Measurements from ENCODE around the gene SPDYE1.

SPDYE1 gene

GRCh38 chr7:44045226-44046014 is 47.7 kb downstream of the SPDYE1 start:
- DNase-seq: no peak

- no peak for DNase-seq
Observed at GRCh38 chr7:44046321-44047061, 48.8 kb downstream of the SPDYE1 start.

DNA sequence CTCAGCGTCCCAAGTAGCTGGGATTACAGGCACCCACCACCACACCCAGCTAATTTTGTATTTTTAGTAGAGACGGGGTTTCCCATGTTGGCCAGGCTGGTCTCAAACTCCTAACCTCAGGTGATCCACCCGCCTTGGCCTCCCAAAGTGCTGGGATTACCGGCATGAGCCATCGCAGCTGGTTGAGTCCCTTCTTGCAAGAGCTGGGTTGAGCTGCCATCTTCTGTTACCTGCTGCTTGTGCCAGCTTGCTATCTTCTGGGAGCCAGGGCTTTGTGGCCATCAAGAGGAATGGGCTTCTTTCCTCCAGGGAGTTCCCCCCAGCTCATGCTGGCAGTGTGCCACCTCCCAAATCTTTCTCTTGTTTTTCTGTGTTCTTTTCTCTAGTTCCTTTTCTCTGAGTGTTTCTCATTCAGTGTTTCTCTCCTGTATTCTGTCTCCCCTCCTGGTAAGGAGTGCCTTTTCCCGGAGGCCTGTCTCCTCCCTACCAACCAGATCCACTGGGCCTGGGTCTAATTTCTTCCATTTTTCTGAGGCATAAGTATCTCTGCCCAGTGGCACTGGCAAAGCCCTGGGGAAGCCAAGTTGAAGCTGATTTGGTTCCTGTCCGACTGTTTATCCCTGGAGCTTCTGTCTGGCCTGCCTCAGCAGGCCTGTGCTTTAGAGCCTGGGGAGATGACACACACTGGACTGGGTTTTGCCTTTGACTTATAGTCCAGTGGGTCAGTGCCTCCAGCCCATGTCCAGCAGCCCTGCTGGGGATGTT is 50.5 kb downstream of the SPDYE1 start:
- no peak for DNase-seq

DNA sequence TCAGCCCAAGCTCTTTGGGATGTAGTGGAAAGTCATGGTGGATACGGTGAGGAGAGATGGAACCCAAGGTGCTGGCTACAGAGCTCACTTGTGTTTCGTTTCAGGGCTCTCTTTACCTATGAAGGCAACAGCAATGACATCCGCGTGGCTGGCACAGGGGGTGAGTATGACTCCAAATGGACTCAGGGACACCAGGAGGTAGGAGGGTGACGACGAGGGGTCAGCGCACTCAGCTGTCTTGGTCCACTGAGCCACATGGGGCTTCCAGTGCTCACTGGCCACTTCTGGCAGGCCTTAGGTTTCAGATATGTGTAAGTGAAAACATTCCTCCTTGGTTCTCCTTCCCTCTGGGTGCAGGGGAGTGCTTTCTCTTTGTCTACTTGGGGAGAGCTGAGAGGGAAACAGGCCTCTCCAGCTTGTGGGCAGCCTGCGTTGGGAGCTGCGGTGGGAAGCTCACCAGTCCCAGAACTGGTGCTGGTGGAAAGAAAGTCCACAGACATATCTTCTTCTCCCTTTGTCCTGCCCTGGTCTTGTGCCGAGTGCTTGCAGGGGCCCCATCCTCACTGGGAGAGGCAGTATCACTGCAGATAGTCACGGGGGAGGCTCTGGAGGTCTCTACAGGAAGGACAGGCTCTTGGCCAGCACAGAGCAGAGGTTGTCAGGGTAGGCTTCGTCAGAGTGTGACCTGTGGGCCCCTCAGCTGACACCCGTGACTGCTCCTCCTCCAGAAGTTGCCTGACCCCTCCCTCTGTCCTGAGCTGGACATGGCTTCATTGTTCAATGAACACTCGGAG is 52.6 kb downstream of the SPDYE1 start:
- no peak for DNase-seq

- no peak for DNase-seq
Observed at GRCh38 chr7:44050915-44051560, 53.3 kb downstream of the SPDYE1 start.

DNA sequence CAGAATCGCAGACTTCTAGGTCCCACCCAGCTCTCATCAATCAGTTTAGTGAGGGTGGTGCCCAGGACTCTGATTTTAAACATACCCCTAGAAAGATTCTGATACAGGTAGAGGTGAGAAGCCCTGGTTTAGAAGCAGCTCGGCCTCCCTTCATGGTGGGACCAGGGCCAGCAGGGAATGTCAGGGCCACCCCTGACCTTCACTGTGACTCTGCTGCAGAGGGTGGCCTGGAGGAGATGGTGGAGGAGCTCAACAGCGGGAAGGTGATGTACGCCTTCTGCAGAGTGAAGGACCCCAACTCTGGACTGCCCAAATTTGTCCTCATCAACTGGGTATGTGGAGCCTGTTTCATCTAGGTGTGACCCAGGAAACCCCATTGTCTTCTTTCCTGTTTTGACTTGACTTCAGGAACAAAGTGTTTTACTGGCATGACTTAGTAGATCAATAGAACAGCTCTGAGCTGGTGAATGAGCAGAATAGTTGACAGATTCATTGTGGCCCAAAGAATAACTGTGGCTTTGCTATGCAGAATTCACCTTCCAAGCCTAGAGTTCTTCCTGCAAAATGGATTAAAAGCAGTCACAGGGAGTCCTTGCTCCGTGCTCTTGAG is 54.0 kb downstream of the SPDYE1 start:
- DNase-seq: no peak

GRCh38 chr7:44052771-44053365 is 55.2 kb downstream of the SPDYE1 start:
- no peak for DNase-seq

- no peak for DNase-seq
Observed at GRCh38 chr7:44056681-44057080, 59.0 kb downstream of the SPDYE1 start.

DNA sequence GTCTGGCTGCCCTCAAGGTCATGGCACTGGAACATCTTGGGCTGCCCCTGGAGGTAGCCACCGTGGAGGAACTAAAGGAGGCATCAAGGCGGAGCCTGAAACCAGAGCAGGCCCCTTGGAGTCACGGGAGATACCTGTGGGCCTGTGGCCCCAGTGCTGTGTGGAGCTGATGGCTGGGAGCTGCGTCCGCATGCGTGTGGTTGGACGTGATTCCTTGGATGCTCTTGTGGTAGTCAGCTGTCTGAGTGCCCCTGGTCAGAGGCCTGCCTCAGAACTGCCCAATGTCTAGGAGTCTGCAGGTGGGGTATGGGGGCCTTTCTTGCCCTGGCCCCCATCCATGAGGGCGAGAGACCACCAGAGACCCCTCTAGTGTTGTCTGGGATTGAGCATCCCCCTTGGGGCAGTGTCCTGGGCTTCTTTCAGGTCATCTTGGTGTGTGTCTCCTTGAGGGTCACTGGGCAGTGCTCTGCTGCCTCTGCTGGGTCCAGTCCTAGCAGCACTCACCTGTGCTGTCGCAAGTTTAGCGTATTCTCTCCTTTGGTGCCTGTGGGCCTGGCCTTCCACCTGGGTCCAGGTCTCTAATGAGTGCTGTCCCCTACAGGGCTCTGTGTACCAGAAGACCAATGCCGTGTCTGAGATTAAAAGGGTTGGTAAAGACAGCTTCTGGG is 59.6 kb downstream of the SPDYE1 start:
- DNase-seq: peak; percentile 15

GRCh38 chr7:44057849-44058758 is 60.4 kb downstream of the SPDYE1 start:
- DNase-seq: peak; percentile 25

GRCh38 chr7:44058759-44059218 is 61.1 kb downstream of the SPDYE1 start:
- DNase-seq: peak; percentile 26

GRCh38 chr7:44059219-44060090 is 61.8 kb downstream of the SPDYE1 start:
- DNase-seq: peak; percentile 4

Measured in activated CD4-positive, CD25-positive, alpha-beta regulatory T cell treated with anti-CD3 and anti-CD28 coated beads, Interleukin-2, amount 50 U/mL, for 72 hours (primary cell).